ENCODE measurements around the gene SPSB4. TPM values are rescaled to one million over a fixed set of nuclear protein-coding genes. Genes with fewer than 3 reads are reported as not detected.

SPSB4 gene
- total and polyA plus RNA-seq, 2 of the 8 experiments (the other 6 are each of a cell fraction or from before 2014, with no cell fraction given) = 15.1 to 17.2 TPM

DNA sequence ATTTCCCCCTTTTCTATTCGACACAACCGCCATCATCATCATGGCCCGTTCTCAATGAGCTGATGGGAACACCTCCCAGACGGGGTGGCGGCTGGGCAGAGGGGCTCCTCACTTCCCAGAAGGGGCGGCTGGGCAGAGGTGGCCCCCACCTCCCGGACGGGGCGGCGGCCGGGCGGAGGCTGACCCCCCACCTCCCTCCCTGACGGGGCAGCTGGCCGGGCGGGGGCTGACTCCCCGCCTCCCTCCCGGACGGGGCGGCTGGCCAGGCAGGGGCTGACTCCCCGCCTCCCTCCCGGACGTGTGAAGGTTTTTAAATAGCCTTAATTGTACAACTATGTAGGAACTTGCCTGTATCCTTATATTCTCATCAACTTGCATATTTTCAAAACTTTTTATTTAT is 20.9 kb upstream of the SPSB4 start:
- no peak overlapping the region for H3K56ac ChIP-seq (replicated peaks; ENCODE audit: insufficient read length, low read depth, low read length)
- H2BK15ac ChIP-seq (ENCODE audit: low read length) = no peak overlapping the region
- H3K79me2 ChIP-seq (ENCODE audit: control insufficient read depth in 1 of 2, insufficient read depth in 2 of 2, low read length in 2 of 2) = no peaks in the 10 kb centered on the region
- no peaks in the 10 kb centered on the region for H4K20me1 ChIP-seq (replicated peaks in 1 of 2; ENCODE audit: control insufficient read depth in 1 of 2, insufficient read depth in 2 of 2, low read length in 2 of 2)
- H4K5ac ChIP-seq (ENCODE audit: insufficient read length, low read depth, low read length) = no peak overlapping the region
- H3K23ac ChIP-seq (ENCODE audit: insufficient read length) = no peak overlapping the region
- no peak overlapping the region for H3K9ac ChIP-seq (replicated peaks in 1 of 4; ENCODE audit: extremely low read depth in 1 of 4, low read depth in 3 of 4, low read length in 3 of 4)
- DNase-seq (ENCODE audit: low read depth in 1 of 2, low spot score in 2 of 2) = no peak
- no peak overlapping the region for H3K4me2 ChIP-seq (ENCODE audit: insufficient read depth in 1 of 2, low read depth in 2 of 2, low read length in 2 of 2)
- no peaks in the 10 kb centered on the region for H3K79me1 ChIP-seq (ENCODE audit: low read depth, low read length)
- H2BK120ac ChIP-seq (replicated peaks; ENCODE audit: low read depth, low read length) = no peak overlapping the region
- TF ChIP-seq POLR2A (IDR thresholded peaks at IDR 0.05; ENCODE audit: control extremely low read depth in 1 of 2, low read depth in 2 of 2, low read length in 2 of 2) = no peak
- no peak for TF ChIP-seq SAP30 (IDR thresholded peaks at IDR 0.05; ENCODE audit: insufficient read depth, insufficient replicate concordance, low read length)
- no peak for TF ChIP-seq TCF12 (IDR thresholded peaks at IDR 0.05; ENCODE audit: low read depth, low read length)
- no peak for TF ChIP-seq FOSL1 (IDR thresholded peaks at IDR 0.05; ENCODE audit: insufficient read depth, low read depth, low read length)
- TF ChIP-seq ATF2 (IDR thresholded peaks at IDR 0.05; ENCODE audit: low read length) = no peak
- TF ChIP-seq, protein P1, sequence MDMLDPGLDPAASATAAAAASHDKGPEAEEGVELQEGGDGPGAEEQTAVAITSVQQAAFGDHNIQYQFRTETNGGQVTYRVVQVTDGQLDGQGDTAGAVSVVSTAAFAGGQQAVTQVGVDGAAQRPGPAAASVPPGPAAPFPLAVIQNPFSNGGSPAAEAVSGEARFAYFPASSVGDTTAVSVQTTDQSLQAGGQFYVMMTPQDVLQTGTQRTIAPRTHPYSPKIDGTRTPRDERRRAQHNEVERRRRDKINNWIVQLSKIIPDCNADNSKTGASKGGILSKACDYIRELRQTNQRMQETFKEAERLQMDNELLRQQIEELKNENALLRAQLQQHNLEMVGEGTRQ (IDR thresholded peaks at IDR 0.05; ENCODE audit: low read length) = no peak
- TF ChIP-seq NRF1 (IDR thresholded peaks at IDR 0.05; ENCODE audit: low read depth, low read length) = no peak
- no peak for TF ChIP-seq TAF7 (optimal IDR thresholded peaks at IDR 0.05; ENCODE audit: borderline replicate concordance, low read depth, low read length)
- no peak for TF ChIP-seq RXRA (IDR thresholded peaks at IDR 0.05; ENCODE audit: insufficient read depth, low read depth, low read length)
- no peak for TF ChIP-seq NANOG (IDR thresholded peaks at IDR 0.05; ENCODE audit: insufficient read depth, low read depth, low read length, poor library complexity, severe bottlenecking)
- H4K91ac ChIP-seq (replicated peaks; ENCODE audit: insufficient read length, low read length) = no peak overlapping the region
- no peaks in the 10 kb centered on the region for H3K4me1 ChIP-seq (replicated peaks in 1 of 4; ENCODE audit: control insufficient read depth in 3 of 4, insufficient read depth in 4 of 4, low read length in 3 of 4)
- H3K14ac ChIP-seq (ENCODE audit: insufficient read length) = no peak overlapping the region
- no peak overlapping the region for H3K4me3 ChIP-seq (ENCODE audit: extremely low read depth in 1 of 4, insufficient read depth in 2 of 4, low read depth in 3 of 4, low read length in 4 of 4)
- H2AFZ ChIP-seq (ENCODE audit: low read length) = no peak overlapping the region
- no peaks in the 10 kb centered on the region for H3K27me3 ChIP-seq (replicated peaks in 1 of 4; ENCODE audit: control insufficient read depth in 3 of 4, extremely low read depth in 1 of 4, insufficient read depth in 3 of 4, low read length in 3 of 4)
- no peak overlapping the region for H3K27ac ChIP-seq (ENCODE audit: low read depth, low read length)
- ChIA-PET POLR2A (ENCODE audit: partially characterized antibody) (no interaction called here), CTCF (ENCODE audit: partially characterized antibody) (interaction anchor here (1.1 to 2.0 kb wide), 2 partner anchors 17 to 19 kb away, joined by 3 to 7 read pairs; no protein-coding TSS in a partner anchor)
- WGBS, 2 experiments (ENCODE audit: extremely low coverage in 1 of 2, insufficient coverage in 1 of 2, insufficient read length in 1 of 2, insufficient replicate concordance in 2 of 2, low coverage in 1 of 2, low lambda C conversion rate in 2 of 2, missing lambda C conversion rate in 1 of 2) = 96% methylated on average over 13 of the region's 22 CpGs; no CpG with 5 or more reads in 1 of the 2 experiments
- H3K4ac ChIP-seq (replicated peaks; ENCODE audit: insufficient read length, low read depth, low read length) = no peak overlapping the region
- no peak overlapping the region for H2BK5ac ChIP-seq (ENCODE audit: low read depth, low read length)
- H3K36me3 ChIP-seq (ENCODE audit: control insufficient read depth in 2 of 4, insufficient read depth in 4 of 4, low read length in 3 of 4) = no peaks in the 10 kb centered on the region
- FAIRE-seq = no peak
- no peak overlapping the region for H2AK5ac ChIP-seq (ENCODE audit: low read depth, low read length)
- no peak overlapping the region for H2BK20ac ChIP-seq (ENCODE audit: low read length)
- H3K18ac ChIP-seq (ENCODE audit: extremely low read depth, low read length) = no peak overlapping the region
- no peaks in the 10 kb centered on the region for H3K23me2 ChIP-seq (ENCODE audit: low read depth, low read length)
- peaks cover 0 to 4% of the 10 kb centered on the region in 2 experiments; a peak in 1 of 4 replicates for H3K9me3 ChIP-seq (ENCODE audit: insufficient read depth in 2 of 2, low read depth in 1 of 2, low read length in 1 of 2)
- H4K8ac ChIP-seq (ENCODE audit: extremely low read depth, insufficient read depth, low read length) = no peak overlapping the region
- H2BK12ac ChIP-seq (ENCODE audit: low read depth, low read length) = no peak overlapping the region

All from H1 (cell line).